ENCODE measurements around the gene POU3F3. TPM values are rescaled to one million over a fixed set of nuclear protein-coding genes. Genes with fewer than 3 reads are reported as not detected.

POU3F3 gene
- total and polyA plus RNA-seq, 4 experiments from 2014 or later: not detected

- no peaks in the 10 kb centered on the region for H3K36me3 ChIP-seq (ENCODE audit: insufficient read depth, low read length)
- no peak for DNase-seq
- H3K27me3 ChIP-seq (ENCODE audit: insufficient read depth, low read length): peaks cover 66% of the 10 kb centered on the region
- peaks cover 63 to 64% of the 10 kb centered on the region in 2 donors for H3K27me3 Mint-ChIP-seq
- ChIA-PET CTCF (ENCODE audit: partially characterized antibody) (no interaction called here), POLR2A (ENCODE audit: partially characterized antibody) (no interaction called here)
- H3K27ac ChIP-seq (ENCODE audit: low read depth, low read length): no peak overlapping the region
- no peaks in the 10 kb centered on the region for H3K4me1 ChIP-seq (ENCODE audit: insufficient read depth, low read length)
- H3K4me1 Mint-ChIP-seq: peaks cover 0 to 24% (median 5%) of the 10 kb centered on the region in 4 donors
- intact Hi-C loops (cut with micrococcal nuclease): no loop called here
- H3K27ac Mint-ChIP-seq: no peak overlapping the region
- H3K4me3 ChIP-seq (ENCODE audit: low read length in 2 of 2): no peak overlapping the region
- peak overlapping the region in 1 of 8 donors; percentile 51 for H3K4me3 Mint-ChIP-seq
- no peaks in the 10 kb centered on the region for H3K9me3 ChIP-seq (ENCODE audit: control insufficient read depth in 1 of 2, low read length in 2 of 2)
- peaks cover 0 to 2% of the 10 kb centered on the region in 2 donors for H3K36me3 Mint-ChIP-seq
- H3K9me3 Mint-ChIP-seq: peaks cover 0 to 43% (median 28%) of the 10 kb centered on the region in 8 donors
Observed at GRCh38 chr2:104863146-104863467, 9.2 kb downstream of the POU3F3 start.

- no peak overlapping the region for H3K4me3 Mint-ChIP-seq
- POLR2A ChIA-PET (ENCODE audit: partially characterized antibody): no interaction called here
- no peak overlapping the region for H3K4me3 ChIP-seq (ENCODE audit: low read length in 2 of 2)
- peak overlapping the region in 2 of 7 donors; percentile 22 to 42 for H3K27ac Mint-ChIP-seq
- no peak for DNase-seq
- H3K9me3 ChIP-seq (ENCODE audit: control insufficient read depth in 1 of 2, low read length in 2 of 2): no peaks in the 10 kb centered on the region
- peaks cover 64 to 65% of the 10 kb centered on the region in 2 donors for H3K27me3 Mint-ChIP-seq
- peaks cover 0 to 37% (median 25%) of the 10 kb centered on the region in 8 donors for H3K9me3 Mint-ChIP-seq
- intact Hi-C loops (cut with micrococcal nuclease): no loop called here
- CTCF ChIA-PET (ENCODE audit: partially characterized antibody): no interaction called here
- no peaks in the 10 kb centered on the region for H3K36me3 ChIP-seq (ENCODE audit: insufficient read depth, low read length)
- peaks cover 0 to 20% (median 3%) of the 10 kb centered on the region in 4 donors for H3K4me1 Mint-ChIP-seq
- peaks cover 0 to 2% of the 10 kb centered on the region in 2 donors for H3K36me3 Mint-ChIP-seq
- no peaks in the 10 kb centered on the region for H3K4me1 ChIP-seq (ENCODE audit: insufficient read depth, low read length)
- no peak overlapping the region for H3K27ac ChIP-seq (ENCODE audit: low read depth, low read length)
- peaks cover 60% of the 10 kb centered on the region for H3K27me3 ChIP-seq (ENCODE audit: insufficient read depth, low read length)
Observed at GRCh38 chr2:104863468-104864279, 9.8 kb downstream of the POU3F3 start.

GRCh38 chr2:104864280-104865095 is 10.6 kb downstream of the POU3F3 start:
- Histone ChIP-seq H3K27me3 (ENCODE audit: insufficient read depth, low read length) (peaks cover 59% of the 10 kb centered on the region), H3K4me3 (ENCODE audit: low read length in 2 of 2) (no peak overlapping the region), H3K4me1 (ENCODE audit: insufficient read depth, low read length) (no peaks in the 10 kb centered on the region), H3K9me3 (ENCODE audit: control insufficient read depth in 1 of 2, low read length in 2 of 2) (no peaks in the 10 kb centered on the region), H3K27ac (ENCODE audit: low read depth, low read length) (no peak overlapping the region), H3K36me3 (ENCODE audit: insufficient read depth, low read length) (no peaks in the 10 kb centered on the region)
- intact Hi-C loops (cut with micrococcal nuclease): no loop called here
- peaks cover 0 to 20% (median 3%) of the 10 kb centered on the region in 4 donors for H3K4me1 Mint-ChIP-seq
- H3K36me3 Mint-ChIP-seq: peaks cover 0 to under 1% of the 10 kb centered on the region in 2 donors
- DNase-seq: no peak
- CTCF ChIA-PET (ENCODE audit: partially characterized antibody): interaction anchor here (0.6 to 1.7 kb wide), 2 partner anchors 15 to 47 kb away, joined by 3 to 7 read pairs; no protein-coding TSS in a partner anchor
- peaks cover 0 to 29% (median 20%) of the 10 kb centered on the region in 8 donors for H3K9me3 Mint-ChIP-seq
- POLR2A ChIA-PET (ENCODE audit: partially characterized antibody): no interaction called here
- no peak overlapping the region for H3K4me3 Mint-ChIP-seq
- H3K27me3 Mint-ChIP-seq: peaks cover 59 to 61% of the 10 kb centered on the region in 2 donors
- no peak overlapping the region for H3K27ac Mint-ChIP-seq

- Histone ChIP-seq H3K9me3 (ENCODE audit: control insufficient read depth in 1 of 2, low read length in 2 of 2) (no peaks in the 10 kb centered on the region), H3K36me3 (ENCODE audit: insufficient read depth, low read length) (no peaks in the 10 kb centered on the region), H3K4me1 (ENCODE audit: insufficient read depth, low read length) (no peaks in the 10 kb centered on the region), H3K27me3 (ENCODE audit: insufficient read depth, low read length) (peaks cover 54% of the 10 kb centered on the region), H3K4me3 (ENCODE audit: low read length in 2 of 2) (no peak overlapping the region), H3K27ac (ENCODE audit: low read depth, low read length) (no peak overlapping the region)
- POLR2A ChIA-PET (ENCODE audit: partially characterized antibody): no interaction called here
- intact Hi-C loops (cut with micrococcal nuclease): no loop called here
- H3K9me3 Mint-ChIP-seq: peaks cover 0 to 23% (median 15%) of the 10 kb centered on the region in 8 donors
- peaks cover 54 to 56% of the 10 kb centered on the region in 2 donors for H3K27me3 Mint-ChIP-seq
- DNase-seq: no peak
- peaks cover 0 to 20% (median 3%) of the 10 kb centered on the region in 4 donors for H3K4me1 Mint-ChIP-seq
- CTCF ChIA-PET (ENCODE audit: partially characterized antibody): interaction anchor here (0.6 to 1.7 kb wide), 2 partner anchors 15 to 46 kb away, joined by 3 to 7 read pairs; no protein-coding TSS in a partner anchor
- no peak overlapping the region for H3K27ac Mint-ChIP-seq
- H3K36me3 Mint-ChIP-seq: no peaks in the 10 kb centered on the region
- no peak overlapping the region for H3K4me3 Mint-ChIP-seq
Observed at GRCh38 chr2:104865096-104865470, 11.2 kb downstream of the POU3F3 start.

- Mint-ChIP-seq H3K4me1 (peaks cover 0 to 19% (median 3%) of the 10 kb centered on the region in 4 donors), H3K27me3 (peaks cover 57 to 61% of the 10 kb centered on the region in 2 donors), H3K27ac (no peak overlapping the region), H3K36me3 (no peaks in the 10 kb centered on the region), H3K4me3 (no peak overlapping the region), H3K9me3 (peaks cover 0 to 19% (median 11%) of the 10 kb centered on the region in 8 donors)
- DNase-seq: no peak
- POLR2A ChIA-PET (ENCODE audit: partially characterized antibody): no interaction called here
- H3K4me1 ChIP-seq (ENCODE audit: insufficient read depth, low read length): no peaks in the 10 kb centered on the region
- no peaks in the 10 kb centered on the region for H3K9me3 ChIP-seq (ENCODE audit: control insufficient read depth in 1 of 2, low read length in 2 of 2)
- H3K27ac ChIP-seq (ENCODE audit: low read depth, low read length): no peak overlapping the region
- peaks cover 50% of the 10 kb centered on the region for H3K27me3 ChIP-seq (ENCODE audit: insufficient read depth, low read length)
- intact Hi-C loops (cut with micrococcal nuclease): no loop called here
- CTCF ChIA-PET (ENCODE audit: partially characterized antibody): interaction anchor here (1.7 kb wide), 1 partner anchor 17 kb away, joined by 7 read pairs; no protein-coding TSS in a partner anchor
- no peaks in the 10 kb centered on the region for H3K36me3 ChIP-seq (ENCODE audit: insufficient read depth, low read length)
- no peak overlapping the region for H3K4me3 ChIP-seq (ENCODE audit: low read length in 2 of 2)
Observed at GRCh38 chr2:104866122-104866864, 12.4 kb downstream of the POU3F3 start.

- Mint-ChIP-seq H3K4me3 (no peak overlapping the region), H3K27ac (no peak overlapping the region), H3K9me3 (peaks cover 0 to 12% (median 6%) of the 10 kb centered on the region in 8 donors), H3K27me3 (peaks cover 54 to 61% of the 10 kb centered on the region in 2 donors), H3K36me3 (no peaks in the 10 kb centered on the region), H3K4me1 (peaks cover 0 to 22% (median 4%) of the 10 kb centered on the region in 4 donors)
- intact Hi-C loops (cut with micrococcal nuclease): no loop called here
- no peak for DNase-seq
- H3K27ac ChIP-seq (ENCODE audit: low read depth, low read length): no peak overlapping the region
- no peak overlapping the region for H3K4me3 ChIP-seq (ENCODE audit: low read length in 2 of 2)
- H3K36me3 ChIP-seq (ENCODE audit: insufficient read depth, low read length): no peaks in the 10 kb centered on the region
- CTCF ChIA-PET (ENCODE audit: partially characterized antibody): no interaction called here
- no peaks in the 10 kb centered on the region for H3K4me1 ChIP-seq (ENCODE audit: insufficient read depth, low read length)
- H3K27me3 ChIP-seq (ENCODE audit: insufficient read depth, low read length): peaks cover 41% of the 10 kb centered on the region
- H3K9me3 ChIP-seq (ENCODE audit: control insufficient read depth in 1 of 2, low read length in 2 of 2): no peaks in the 10 kb centered on the region
- POLR2A ChIA-PET (ENCODE audit: partially characterized antibody): no interaction called here
Observed at GRCh38 chr2:104866883-104867812, 13.2 kb downstream of the POU3F3 start.

All from CD4-positive, alpha-beta memory T cell (primary cell).